HG02938 (cell line): Measurements from ENCODE around the gene UGT1A1.
"Not testable (repeated sequence)": the region's sequence is repeated elsewhere in the genome, so short reads cannot be mapped to it uniquely, and the experiment has no call there.

ENCODE experiments used
- ATAC-seq: cut with Tn5 transposase; IDR thresholded peaks from one replicate; pipeline ENCODE4 v1.9.1; 2021; ENCODE audit warnings: mild to moderate bottlenecking, moderate library complexity; ENCODE audit not compliant: unreplicated experiment

UGT1A1 gene

GRCh38 chr2:233760043-233760442 is at the start of gene UGT1A1:
Gene UGT1A1 (plus strand): TSS chr2:233760270. CDS start chr2:233760288, 18 bp downstream.
- no peak for ATAC-seq

- no peak for ATAC-seq
These were observed 48.6 kb upstream of the UGT1A1 start for GRCh38 chr2:233711312-233712008.

GRCh38 chr2:233712611-233713261 is 47.3 kb upstream of the UGT1A1 start, which contains the start of gene UGT1A5:
Gene UGT1A5 (plus strand): TSS chr2:233712907. CDS start chr2:233712992, 85 bp downstream.
- ATAC-seq: no peak

GRCh38 chr2:233713262-233713615 is 46.8 kb upstream of the UGT1A1 start:
- no peak for ATAC-seq

GRCh38 chr2:233714121-233714520 is 45.9 kb upstream of the UGT1A1 start:
- no peak for ATAC-seq

GRCh38 chr2:233718552-233718951 is 41.5 kb upstream of the UGT1A1 start, which contains the start of gene UGT1A4:
Gene UGT1A4 (plus strand): TSS chr2:233718736. CDS start chr2:233718821, 85 bp downstream.
- no peak for ATAC-seq

- no peak for ATAC-seq
These were observed 31.3 kb upstream of the UGT1A1 start, which contains the start of gene UGT1A3 for GRCh38 chr2:233728723-233729301. Gene UGT1A3 (plus strand): TSS chr2:233729042. CDS start chr2:233729127, 85 bp downstream.

GRCh38 chr2:233736868-233737653 is 23.0 kb upstream of the UGT1A1 start:
- not testable (repeated sequence) for ATAC-seq

GRCh38 chr2:233740870-233741269 is 19.2 kb upstream of the UGT1A1 start:
- ATAC-seq: no peak

GRCh38 chr2:233743464-233744259 is 16.4 kb upstream of the UGT1A1 start:
- no peak for ATAC-seq

- no peak for ATAC-seq
These were observed 14.9 kb upstream of the UGT1A1 start for GRCh38 chr2:233745073-233745755.

GRCh38 chr2:233745838-233746237 is 14.2 kb upstream of the UGT1A1 start:
- ATAC-seq: not testable (repeated sequence)

- no peak for ATAC-seq
These were observed 13.4 kb upstream of the UGT1A1 start for GRCh38 chr2:233746475-233747282.

GRCh38 chr2:233747283-233747544 is 12.9 kb upstream of the UGT1A1 start:
- ATAC-seq: no peak

GRCh38 chr2:233750689-233751088 is 9.4 kb upstream of the UGT1A1 start:
- ATAC-seq: not testable (repeated sequence)

- not testable (repeated sequence) for ATAC-seq
These were observed 8.7 kb upstream of the UGT1A1 start for GRCh38 chr2:233751212-233752009.

- no peak for ATAC-seq
These were observed 5.0 kb upstream of the UGT1A1 start for GRCh38 chr2:233754872-233755611.
